HG03575 (cell line): ENCODE measurements around the gene C9orf50.

Source experiments
- ATAC-seq: cut with Tn5 transposase; IDR thresholded peaks from one replicate; pipeline ENCODE4 v1.9.1; 2021; ENCODE audit not compliant: unreplicated experiment, insufficient number of reproducible peaks, low FRiP score; ENCODE audit errors: extremely low read depth

Gene C9orf50

DNA sequence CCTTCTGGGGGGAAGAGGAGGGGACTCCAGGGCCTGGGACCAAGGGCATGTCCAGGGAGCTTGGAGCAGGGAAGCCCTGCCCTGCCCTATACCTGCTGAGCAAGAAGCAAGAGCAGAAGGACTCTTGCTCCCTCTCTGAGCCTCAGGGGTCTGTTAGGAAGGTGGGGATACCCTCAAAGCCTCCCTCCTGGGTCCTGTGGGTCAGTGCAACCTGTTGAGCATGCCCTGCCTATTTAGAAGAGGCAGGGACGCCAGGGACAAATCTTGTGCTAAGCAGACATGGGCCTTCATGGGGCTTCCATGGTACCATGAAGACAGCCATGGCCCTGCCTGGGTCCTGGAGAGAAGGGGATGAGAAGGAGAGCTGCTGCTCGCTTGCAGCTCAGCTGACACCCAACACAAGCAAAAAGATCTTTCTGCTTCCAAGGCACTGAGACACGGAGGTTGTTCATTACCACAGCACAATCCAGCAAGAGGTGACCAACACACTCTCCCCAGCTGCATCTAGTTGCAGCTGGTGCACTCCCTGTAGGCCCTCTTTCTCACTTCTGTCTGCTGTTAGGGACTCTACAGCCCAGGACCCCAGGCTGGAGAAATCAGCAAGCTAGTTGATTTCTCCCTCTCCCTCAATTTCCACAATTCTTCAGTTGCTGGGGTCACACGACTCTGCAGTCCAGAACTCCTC lies 39.3 kb downstream of the C9orf50 start:
- ATAC-seq: no peak

DNA sequence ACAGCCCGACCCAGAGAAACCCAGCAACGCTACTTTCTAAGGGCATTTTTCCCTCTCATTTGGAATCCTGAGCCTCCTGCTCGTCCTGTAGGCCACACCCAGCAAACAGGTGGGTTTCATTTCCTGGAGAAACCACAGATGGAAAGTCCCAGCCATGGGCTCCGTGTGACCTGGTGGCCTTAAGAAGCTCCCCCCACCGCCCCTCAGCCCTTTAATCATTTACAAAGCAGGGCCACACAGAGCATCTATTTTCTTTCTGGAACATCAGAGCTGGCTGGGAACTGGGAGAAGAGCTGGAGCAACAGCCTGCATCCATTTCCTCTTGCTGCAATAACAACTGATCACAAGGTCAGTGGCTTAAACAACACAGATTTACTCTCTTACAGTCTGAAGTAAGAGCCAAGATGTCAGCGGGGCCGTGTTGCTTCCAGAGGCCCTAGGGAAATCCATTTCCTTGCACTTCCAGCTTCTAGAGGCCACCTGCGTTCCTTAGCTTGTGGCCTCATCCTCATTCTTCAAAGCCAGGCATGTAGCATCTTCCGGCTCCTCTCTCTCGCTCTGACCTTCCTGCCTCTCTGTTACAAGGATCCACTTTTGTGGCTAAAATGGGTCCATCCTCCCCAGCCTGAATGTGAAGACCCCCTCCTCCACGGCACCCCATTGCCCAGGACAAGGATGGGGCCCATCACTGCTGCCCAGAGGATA lies 40.5 kb downstream of the C9orf50 start:
- ATAC-seq: no peak

DNA sequence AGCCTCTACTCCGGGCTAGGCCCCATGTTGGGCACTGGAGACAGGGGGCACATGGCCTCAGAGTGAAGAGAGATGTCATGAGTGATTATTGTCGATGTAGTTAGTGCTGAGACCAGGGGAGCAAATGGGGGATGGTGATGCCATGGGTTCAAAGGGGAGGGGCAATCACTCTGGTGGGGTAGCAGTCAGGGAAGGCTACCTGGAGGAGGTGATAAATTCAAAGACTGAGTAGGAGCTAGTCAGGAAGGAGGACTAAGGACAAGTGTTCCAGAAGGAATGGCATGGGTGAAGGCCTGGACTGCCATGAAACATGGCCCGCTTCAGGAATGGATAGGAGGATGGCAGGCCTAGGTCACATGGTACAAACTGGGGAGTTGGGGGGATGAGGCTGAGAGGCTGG lies 41.6 kb downstream of the C9orf50 start:
- ATAC-seq: no peak

DNA sequence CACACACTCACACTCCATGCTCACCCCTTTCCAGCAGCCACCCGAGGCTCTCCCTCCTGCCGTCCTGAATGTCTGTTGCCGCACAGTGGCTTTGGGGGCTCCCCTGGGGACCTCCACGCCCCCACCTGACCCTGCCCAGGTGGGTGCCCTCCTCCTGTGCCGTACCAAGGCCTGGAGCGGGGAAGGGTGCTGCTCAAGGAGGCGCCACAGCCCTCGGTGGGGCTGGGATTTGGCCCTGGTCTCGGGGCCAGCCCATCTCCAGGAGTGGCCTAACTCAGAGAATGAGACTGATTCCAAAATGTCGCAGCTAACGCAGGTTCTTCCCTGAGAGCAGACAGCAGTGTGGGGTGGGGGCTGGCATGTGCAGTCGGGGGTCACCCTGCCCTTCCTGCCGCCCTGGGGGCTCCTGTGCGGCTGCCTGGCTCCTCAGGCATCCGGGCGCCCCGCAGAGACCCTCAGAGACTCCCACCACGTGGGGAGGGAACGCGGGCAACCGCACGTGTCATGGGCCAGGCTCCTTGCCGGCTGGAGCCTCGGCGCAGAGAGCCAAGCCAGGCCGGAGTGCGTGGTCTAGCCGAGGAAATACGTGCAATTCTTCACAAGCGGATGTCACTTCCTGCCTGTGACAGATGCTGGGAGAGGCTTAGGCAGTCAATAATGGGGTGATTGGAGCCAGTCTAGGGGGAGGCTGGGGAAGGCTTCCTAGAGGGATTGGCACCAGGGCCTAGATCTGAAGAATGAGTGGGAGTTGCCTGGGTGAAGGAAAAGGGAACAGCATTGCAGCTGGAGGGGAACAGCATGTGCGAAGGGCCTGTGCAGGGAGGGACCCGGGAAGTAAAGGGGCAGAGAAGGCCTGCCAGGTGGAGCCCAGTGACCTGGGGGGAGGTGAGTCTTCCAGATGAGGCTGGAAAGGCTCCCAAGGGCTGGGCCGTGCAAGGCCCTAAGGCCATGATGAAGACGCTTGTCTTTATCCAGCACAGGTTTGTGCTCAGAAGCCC lies 44.1 kb downstream of the C9orf50 start:
- no peak for ATAC-seq

DNA sequence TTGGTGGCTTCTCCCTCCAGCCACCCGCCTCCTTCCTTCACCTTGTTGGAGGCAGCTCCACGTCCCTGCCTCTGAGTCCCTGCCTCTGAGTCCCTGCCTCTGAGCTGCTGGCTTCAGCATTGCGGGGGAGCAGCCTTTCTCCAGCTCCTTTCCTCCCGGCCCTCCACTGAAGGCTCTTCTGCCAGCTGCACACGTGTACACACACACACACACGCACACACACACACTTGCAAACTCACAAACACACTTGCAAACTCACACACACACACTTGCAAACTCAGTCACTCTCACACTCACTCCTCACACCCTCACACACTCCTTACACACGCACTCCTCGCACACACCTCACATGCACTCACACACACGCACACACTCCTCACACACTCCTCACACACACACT lies 45.1 kb downstream of the C9orf50 start:
- ATAC-seq: no peak

DNA sequence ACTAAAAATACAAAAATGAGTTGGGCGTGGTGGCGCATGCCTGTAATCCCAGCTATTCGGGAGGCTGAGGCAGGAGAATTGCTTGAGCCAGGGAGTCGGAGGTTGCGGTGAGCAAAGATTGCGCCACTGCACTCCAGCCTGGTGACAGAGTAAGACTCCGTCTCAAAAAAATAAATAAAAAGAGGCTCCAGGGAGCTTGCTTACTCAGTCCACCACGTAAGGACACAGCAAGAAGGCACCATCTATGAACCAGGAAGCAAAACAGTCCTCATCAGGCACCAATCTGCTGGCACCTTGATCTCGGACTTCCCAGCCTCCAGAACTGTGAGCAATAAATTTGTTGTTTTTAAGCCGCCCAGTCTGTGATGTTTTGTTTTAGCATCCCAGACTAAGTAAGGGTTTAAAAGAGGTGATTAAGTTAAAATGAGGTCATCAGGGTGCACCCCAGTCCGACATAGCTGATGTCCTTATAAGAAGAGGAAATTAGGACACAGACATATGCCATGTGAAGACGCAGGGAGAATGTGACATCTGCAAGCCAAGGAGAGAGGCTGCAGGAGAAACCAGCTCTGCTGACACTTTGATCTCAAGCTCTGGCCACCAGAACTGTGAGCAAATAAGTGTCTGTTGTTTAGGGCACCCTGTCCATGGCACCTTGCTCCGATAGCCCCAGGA lies 45.9 kb downstream of the C9orf50 start:
- no peak for ATAC-seq

DNA sequence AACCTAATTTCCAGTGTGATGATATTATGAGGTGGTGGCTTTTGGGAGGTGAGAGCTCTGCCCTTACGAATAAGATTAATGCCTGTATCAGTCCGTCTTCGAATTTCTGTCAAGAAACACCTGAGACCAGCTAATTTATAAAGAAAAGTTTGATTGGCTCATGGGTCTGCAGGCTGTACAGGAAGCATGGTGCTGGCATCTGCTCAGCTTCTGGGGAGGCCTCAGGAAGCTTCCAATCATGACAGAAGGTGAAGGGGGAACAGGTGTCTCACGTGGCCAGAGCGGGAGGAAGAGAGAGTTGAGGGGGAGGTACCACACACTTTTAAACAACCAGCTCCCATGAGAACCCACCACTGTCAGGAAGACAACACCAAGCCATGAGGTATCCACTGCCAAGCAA lies 46.9 kb downstream of the C9orf50 start:
- no peak for ATAC-seq

DNA sequence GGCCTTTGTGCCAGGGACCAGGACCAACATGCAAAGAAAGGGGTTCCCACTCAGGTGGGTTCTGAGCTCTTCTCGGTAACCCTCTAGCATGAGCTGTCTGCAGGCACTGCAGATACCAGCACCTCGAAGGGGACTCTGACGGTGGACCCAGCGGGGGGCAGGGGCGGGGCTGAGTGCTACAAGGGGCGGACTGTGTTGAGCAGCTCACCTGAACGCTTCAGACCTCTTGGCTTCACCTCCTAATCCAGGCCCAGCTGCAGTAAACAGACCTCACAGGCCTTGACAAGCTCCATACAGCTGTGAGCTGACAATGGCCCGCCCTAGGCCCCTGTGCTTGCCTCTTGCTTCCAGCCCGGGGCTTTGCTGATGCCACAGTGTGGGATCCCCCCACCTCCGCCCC lies 48.4 kb downstream of the C9orf50 start:
- ATAC-seq: no peak

DNA sequence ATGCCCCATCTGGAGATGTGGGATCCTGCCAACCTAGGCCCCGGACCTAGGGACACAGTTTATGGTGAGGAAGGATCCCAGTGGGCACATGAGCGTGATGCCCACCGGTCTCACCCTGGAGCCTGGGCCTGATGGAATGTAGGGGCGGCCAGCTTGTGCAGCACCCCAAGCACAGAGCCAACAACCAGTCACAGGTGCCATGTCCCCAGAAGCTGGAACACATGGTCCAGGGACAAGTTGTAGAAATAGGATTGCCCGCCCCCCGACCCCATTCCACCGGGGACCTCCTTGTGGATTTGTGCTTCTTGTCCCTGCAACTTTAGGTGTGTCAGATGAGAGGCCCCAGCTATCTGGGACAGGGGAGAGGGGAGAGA lies 48.9 kb downstream of the C9orf50 start:
- no peak for ATAC-seq

DNA sequence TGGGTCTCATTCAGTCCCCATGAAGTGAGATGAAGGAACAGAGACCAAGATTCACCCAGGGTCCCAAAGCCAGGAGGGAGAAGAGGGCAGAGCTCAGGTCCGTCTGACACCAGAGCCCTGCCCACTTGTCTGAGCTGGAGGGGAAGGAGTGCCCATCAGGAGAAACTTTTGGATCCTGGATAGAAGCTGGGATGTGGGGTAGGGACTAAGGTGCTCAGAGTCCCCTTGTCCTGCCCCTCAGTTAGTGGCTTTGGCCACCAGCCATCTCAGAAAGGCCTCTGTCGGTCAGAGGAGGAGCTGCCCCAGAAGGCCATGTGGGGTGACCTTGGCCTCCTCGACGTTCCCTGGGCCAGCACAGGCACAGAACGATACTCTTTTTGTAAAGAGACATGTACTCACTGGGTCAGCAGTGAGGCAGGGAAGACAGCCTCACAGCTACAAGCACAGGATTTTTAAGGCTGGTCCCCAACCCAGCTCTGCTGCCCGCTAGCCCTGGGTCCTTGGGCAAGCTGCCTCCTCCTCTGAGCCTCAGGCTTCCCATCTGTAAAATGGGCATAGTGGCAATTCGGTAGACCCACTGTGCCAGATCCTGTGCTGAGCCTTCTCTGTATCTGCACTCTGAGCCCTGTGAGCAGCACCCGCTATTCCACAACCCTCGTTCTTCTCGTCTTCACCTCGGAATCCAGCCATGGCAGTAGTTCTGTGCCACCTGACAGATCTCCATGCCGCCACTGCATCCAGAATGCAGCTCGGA lies 49.4 kb downstream of the C9orf50 start:
- no peak for ATAC-seq

DNA sequence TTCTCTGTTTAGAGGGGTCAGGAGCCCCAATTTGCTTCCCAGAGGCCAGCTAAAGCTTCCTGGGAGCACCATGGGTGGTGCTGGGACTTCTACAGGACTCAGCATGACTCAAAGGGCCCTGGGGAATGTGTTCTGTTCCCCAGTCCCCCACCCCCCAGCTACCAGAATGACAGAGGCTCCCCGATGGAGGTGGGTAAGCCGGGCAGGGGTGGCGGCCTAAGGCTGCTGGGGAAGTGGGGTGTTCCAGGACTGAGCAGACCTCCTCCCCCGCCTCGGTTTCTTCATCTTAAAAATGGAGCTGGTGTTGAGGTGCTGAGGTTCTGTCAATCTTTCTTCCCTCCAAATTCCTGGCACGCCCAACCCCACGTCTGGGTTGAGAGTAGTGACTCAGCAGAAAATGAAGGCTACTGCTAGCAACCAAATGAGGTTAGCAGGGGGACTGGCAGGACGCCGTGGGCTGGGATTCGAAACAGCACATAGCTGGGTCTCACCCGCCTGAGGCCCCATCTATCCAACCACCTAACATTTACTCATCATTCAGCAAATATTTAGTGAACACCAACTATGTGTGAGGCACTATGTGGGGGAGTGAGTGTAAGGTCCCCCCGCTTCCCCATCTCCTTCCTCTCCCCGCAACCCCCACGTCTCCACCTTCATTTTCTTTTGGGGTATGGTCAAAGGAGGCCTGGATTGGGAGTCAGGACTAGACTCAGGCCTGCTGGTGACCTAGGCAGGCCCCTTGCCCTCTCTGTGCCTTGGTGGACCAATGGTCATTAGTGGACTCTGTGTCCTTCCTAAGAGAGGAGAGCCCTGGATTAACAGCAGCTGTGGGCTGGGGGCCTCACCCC lies 50.2 kb downstream of the C9orf50 start:
- no peak for ATAC-seq

DNA sequence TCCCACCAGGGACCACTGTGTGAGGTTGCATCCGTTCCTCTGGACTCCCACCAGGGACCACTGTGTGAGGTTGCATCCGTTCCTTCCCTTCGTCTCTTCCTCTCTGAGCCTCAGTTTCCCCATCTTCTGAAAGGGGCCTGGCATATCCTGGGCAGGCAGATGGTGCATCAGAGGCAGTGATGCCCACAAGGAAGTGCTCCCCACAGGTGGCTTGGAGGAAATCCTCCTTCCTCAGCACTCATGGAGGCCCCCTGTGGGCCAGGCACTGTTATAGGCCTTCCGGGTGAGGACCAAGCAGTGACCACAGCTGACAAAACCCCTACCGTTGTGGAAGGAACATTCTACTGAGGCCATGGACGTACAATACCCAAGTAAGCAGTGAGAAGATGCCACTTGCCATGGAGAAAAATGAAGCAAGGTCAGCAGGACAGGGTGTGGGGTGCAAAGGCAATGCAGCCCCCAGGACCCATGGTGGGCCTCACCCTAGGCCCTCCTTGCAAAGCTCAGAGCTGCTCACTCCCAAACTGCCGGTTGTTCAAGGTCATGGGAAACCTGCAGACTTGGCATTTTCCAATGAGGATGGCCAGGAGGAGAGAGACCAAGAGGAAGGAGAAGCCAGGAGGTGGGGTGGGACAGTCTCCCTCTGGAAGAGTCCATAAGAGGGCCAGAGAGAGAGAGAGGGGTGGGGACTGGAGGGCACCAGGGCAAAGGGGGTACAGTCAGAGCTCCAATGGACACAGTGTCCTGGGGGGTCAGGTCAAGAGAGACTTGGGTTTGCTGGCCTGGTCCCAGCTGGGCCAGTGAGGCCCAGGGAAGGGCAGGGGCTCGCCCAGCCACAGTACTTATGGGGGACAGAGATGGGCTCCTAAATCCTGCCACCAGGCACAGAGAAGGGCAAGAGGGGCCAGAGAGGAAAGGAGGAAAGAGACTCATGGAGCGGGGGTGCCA lies 51.1 kb downstream of the C9orf50 start:
- no peak for ATAC-seq

DNA sequence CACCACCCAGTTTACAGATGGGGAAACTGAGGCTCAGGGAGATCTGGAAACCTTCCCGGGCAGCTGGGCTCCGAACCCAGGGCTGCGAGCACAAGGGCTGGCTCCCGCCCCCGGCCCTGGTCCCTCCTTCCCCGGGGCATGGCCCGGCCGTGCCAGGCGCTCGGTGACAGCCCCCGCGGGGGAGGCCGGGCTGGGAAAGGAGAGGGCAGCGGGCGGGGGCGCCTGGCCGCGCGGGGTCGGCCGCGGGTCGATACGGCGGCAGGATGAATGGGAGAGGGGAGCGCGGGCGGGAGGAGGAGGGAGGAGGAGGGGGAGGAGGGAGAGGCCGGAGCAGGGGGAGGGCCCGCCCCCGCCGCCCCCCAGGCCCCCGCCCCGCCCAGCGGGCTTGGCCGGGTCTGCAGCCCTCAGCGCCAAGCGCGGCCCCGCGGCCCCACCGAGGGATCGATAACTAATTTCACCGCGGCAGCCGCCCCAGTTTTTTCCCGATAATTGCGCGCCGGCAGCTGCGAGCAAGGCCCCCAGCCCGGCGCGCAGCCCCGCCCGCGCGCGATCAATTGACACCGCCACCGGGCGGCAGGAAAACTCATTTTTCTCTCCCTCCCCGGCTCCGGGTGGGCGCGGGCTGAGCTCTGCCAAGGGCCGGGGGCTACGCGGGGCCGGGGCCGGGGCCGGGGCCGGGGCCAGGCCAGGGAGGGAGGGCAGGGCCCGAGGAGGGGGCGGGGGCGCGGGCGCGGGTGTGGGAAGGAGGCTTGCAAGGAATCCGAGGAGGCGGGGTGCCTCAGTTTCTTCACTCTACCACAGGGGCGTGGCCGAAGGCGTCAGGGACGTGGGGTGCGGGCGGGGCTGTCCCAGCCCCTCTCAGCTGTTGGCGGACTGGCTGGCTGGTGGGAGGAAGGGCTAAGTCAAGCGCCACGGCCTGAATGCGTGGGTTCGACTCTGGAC lies 52.1 kb downstream of the C9orf50 start:
- ATAC-seq: no peak

DNA sequence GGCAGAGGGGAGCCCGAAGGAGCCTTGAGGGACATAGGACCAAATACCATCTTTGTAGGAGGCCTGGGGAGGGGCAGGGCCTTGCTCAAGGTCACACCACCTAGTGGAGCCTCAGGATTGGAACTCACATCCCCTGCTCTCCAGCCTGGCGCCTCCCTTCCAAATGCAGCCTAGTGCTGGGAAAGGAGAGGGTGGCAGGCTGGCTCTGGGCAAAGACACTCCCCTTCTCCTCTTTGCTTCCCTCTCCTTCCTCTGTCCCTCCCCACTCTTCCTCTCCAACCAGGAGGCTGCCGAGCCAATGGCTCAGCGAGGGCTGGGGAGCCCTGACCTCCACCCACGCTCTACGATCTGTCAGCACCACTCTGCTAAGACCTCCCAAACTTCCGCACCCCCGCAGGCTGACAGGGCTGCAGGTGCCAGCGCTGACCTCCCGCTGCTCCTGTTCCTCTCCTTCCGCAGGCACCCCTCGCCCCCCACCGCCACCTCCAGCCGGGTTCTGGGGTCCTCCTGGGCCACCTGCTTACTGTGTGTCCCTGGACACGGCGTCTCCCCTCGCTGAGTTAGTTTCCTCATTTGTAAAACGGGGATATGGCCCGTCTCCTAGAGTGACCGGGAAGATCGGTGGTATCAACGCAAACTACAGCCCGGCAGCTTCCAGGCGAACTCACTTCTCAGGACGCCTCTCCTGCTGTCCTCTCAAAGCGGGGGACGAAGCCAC lies 52.9 kb downstream of the C9orf50 start:
- no peak for ATAC-seq

DNA sequence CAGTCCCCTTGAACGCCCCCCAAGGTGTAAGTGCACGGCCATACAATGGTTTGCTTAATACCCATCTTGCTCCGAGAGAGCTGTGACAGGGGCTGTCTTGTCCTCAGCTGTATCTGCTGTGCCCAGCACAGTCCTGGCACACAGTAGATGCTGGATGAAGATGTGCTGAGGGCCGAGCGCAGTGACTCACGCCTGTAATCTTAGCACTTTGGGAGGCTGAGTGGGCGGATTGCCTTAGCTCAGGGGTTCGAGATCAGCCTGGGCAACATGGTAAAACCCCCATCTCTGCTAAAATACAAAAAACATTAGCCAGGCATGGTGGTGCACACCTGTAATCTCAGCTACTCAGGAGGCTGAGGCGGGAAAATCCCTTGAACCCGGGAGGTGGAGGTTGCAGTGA lies 53.6 kb downstream of the C9orf50 start:
- no peak for ATAC-seq
